Right lung (tissue), 5 donors: ENCODE measurements around the gene MRGPRD. TPM values are rescaled to one million over a fixed set of nuclear protein-coding genes. Genes with fewer than 3 reads are reported as not detected.

Experiments used
- DNase-seq, 2 donors: peaks; one replicate each; pipeline ENCODE4 v3.0.0-alpha.2; 2013
- polyA plus RNA-seq, 5 donors: library from polyadenylated mRNA; unstranded; fragments of 120-200 nt; gene quantifications; one replicate each; pipeline versions ENCODE4 v1.2.1 to v1.2.3, GENCODE V29; 2013; ENCODE audit warnings: inconsistent platforms in 1 of 5, low replicate concordance in 1 of 5; ENCODE audit not compliant: insufficient read length in 5 of 5, insufficient read depth in 1 of 5

The MRGPRD gene
- polyA plus RNA-seq, 5 donors: not detected

GRCh38 chr11:68969386-68969785, 11.4 kb downstream of the MRGPRD start:
- DNase-seq: no peak

GRCh38 chr11:68968306-68969250, 12.2 kb downstream of the MRGPRD start:
- no peak for DNase-seq

DNA sequence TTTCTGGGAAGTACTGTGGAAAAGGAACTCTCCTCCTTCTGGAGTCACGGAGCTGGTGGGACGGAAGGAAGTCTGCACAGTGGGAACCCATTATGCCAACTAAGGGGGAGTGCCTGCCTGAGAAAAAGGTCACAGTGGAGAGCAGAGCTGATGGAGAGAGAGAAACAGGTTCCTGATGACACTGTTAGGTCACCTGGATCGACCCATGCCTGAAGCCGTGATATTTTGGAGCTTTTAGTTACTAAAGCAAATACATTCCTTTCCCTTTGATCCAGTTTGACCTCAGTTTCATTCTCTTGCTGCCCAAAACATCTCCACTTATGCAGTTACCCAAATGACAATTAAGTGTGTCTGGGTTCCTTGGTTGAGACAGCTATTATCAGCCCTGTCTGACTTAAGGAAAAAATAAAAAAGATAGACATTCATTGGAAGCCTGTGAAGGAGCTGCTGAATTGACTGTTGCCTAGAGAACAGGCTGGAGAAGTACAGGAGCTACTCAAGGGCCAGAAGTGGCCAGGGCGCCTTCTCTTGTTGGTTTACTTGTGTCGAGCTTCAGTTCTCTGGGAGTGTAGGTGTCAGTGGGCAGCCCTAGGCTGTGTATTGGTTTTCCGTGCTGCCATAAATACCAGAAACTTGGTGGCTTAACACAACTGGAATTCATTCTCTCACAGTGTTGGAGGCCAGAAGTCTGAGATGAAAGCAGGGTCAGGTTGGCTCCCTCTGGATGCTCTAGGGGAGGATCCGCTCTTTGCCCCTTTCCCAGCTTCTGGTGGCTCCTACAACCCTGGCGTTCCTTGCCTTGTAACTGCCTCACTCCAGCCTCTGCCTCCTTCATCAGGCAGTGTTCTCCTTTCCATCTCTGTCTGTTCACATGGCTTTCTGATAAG, 13.6 kb downstream of the MRGPRD start:
- no peak for DNase-seq

DNA sequence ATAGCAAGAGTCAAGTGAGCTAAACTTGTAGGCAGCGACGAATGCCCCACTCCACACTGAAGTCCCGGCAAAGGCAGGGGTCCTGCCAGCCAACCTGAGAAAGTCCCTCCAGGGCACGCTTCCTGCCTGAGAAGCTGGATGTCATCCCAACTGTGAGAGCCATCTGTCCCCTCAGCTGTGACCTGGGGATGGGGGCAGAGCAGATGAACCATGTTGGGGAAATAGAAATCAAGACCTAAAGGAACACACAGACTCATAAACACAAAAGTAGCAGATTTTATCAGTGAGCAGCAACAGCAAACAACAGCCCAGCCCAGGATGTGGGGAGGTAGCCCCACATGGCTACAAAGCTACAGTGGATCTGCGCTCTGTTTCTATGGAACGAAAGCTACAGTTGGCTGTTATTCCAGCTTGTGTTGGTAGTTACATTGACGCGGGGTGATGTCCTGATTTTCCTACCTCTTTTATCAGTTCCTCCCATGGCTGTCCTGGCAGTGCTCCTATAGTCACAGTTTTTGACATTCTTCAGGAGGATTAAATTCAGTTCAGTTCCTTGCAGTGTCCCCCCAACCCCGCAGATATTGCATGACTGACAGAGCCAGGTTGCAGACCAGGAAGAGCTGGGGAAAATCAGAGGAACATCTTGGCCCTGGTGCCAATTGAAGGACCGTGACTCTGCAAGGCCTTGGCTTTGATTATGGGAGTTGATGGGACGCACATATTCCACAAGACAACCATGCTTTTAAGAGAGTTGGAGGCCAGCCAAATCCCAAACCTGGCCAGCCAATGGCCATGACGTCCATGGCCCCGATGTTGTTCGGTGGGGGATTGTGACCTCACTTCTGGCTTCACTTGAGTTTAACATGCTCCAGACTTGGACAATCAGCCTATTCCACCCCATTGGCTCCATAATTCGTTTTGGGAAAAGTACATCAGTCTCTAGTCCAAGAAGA, 14.6 kb downstream of the MRGPRD start:
- no peak for DNase-seq

- no peak for DNase-seq
These were observed 17.0 kb downstream of the MRGPRD start for GRCh38 chr11:68963779-68964178.

- DNase-seq: no peak
These were observed 18.1 kb downstream of the MRGPRD start for GRCh38 chr11:68962527-68963250.

- DNase-seq: no peak
These were observed 19.5 kb downstream of the MRGPRD start for GRCh38 chr11:68961245-68961644.

GRCh38 chr11:68960294-68961071, 20.3 kb downstream of the MRGPRD start:
- DNase-seq: no peak

- no peak for DNase-seq
These were observed 21.1 kb downstream of the MRGPRD start for GRCh38 chr11:68959465-68960293.

- DNase-seq: no peak
These were observed 22.6 kb downstream of the MRGPRD start for GRCh38 chr11:68958211-68958610.

DNA sequence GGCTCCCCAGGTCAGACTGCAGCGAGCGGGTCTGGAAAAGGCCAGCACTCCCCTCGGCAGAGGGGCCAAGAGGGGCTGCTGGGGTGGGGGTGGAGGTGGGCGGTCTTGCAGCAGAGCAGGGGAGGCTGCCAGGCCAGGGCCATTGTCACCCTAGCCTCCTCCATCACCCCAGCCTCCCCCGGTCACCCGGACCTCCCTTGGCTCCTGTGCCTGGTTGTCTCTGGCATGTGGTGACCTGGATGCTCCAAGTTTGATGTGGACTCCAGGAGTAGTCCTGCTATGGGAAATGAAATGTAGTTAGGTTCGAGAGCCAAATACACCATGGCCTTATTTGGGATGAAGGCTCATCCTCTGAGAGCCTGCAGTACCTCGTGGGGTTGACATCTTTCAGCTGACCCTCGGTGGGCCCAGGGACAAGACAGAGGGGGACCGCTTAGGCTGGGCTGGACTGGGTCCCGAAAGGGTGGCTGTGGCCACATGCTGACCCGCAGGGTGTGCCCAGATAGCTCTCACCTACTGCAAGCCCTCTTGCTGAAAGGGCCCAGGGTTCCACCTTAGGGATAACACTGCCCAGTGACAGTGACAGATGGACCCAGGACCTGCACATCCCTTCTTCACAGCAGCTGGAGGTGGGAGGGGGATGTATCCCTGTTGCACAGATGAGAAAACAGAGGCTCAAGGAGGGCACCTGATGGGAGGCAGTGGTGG, 24.1 kb downstream of the MRGPRD start:
- DNase-seq: no peak

DNA sequence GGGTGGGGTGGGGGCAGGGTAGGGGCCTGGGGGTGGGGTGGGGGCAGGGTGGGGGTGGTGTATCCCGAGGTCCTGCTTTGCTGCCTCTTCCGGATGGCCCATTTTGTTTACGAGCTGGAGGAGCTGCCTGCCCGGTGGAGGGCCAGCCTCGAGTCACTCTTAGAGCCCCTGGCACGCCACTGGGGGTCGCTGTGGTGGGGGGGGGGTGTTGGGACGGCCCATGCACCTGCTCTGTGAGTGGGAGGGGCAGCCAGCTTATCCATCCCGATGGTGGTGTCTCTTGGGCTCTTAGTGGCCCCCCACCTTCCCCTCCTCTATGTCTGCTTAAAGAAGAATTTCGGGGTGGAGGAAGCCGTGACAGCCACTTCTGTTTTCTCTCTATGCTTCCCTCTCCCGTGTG, 24.6 kb downstream of the MRGPRD start:
- DNase-seq: no peak

DNA sequence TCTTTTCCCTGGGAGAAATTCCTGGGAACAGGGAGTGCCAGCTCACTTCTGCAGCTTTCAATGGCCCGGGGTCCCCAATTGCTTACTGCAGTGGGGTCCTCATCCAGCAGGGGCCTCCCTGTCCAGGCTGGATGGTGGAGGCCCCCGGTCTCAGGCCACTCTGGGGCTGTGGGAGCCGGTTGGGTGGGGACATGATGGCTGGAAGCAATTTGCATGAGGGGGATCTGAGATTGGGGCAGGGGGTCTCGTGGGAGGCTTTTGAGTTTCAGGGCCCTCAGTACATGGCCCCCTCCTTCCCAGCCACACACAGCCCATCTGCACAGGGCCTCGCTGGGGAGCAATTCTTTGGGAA, 25.2 kb downstream of the MRGPRD start:
- DNase-seq: no peak

GRCh38 chr11:68954836-68955606, 25.8 kb downstream of the MRGPRD start:
- DNase-seq: peak; percentile 36 to 37

- DNase-seq: no peak
These were observed 30.0 kb downstream of the MRGPRD start for GRCh38 chr11:68950762-68951161.

GRCh38 chr11:68950270-68950669, 30.5 kb downstream of the MRGPRD start:
- DNase-seq: no peak

DNA sequence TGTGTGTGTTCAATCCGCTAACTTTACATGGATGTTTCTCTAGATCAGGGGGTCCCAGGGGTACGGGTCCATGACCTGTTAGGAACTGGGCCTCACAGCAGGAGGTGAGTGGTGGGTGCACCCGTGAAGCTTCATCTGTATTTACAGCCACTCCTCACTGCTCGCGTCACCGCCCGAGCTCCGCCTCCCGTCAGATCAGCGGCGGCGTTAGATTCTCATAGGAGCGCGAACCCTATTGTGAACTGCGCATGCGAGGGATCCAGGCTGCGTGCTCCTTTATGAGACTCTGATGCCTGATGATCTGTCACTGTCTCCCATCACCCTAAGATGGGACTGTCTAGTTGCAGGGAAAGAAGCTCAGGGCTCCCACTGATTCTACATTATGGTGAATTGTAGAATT, 31.9 kb downstream of the MRGPRD start:
- no peak for DNase-seq

DNA sequence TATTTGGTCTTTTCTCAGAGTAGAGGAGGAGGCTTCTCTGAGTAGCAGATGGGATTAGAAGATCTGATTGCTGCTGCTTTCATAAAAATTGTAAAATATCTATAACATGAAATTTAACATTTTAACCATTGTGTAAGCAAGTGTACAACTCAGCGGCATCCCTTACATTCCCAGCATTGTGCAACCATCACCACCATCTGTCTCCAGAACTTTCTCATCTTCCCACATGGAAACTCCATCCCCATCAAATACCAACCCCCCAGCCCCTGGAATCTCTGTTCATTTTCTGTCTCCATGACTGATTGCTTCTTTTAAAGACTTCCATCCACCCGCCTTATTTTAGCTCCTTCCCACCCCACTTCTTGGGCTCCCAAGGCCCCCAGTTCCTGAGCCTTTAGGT, 32.3 kb downstream of the MRGPRD start:
- DNase-seq: no peak
